GM19468 (cell line): ENCODE results near the gene SKP2.
"Not testable (repeated sequence)": the region's sequence is repeated elsewhere in the genome, so short reads cannot be mapped to it uniquely, and the experiment has no call there.

ENCODE experiments used
- ATAC-seq: cut with Tn5 transposase; IDR thresholded peaks from one replicate; pipeline ENCODE4 v1.9.1; 2021; ENCODE audit warnings: mild to moderate bottlenecking, moderate library complexity, moderate number of reproducible peaks; ENCODE audit not compliant: unreplicated experiment; ENCODE audit errors: extremely low read depth

SKP2 gene

DNA sequence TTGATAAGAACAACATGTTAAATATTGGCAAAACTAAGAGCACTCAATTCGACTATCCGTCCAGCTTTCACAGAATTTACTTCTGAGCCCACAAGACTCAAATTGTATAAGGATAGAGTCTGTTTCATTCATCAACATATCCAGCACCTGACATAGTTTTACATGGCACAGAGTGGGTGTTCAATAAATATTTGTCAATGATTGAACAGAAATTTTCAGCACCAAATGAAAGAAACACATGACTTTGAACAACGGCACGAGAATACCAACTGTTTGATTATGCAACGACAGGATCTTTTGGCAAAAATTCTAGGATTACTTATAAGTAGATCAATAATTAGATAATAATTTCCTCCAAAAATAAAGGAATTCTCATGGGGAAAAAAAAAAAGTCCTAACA lies 41.8 kb downstream of the SKP2 start:
- no peak for ATAC-seq

DNA sequence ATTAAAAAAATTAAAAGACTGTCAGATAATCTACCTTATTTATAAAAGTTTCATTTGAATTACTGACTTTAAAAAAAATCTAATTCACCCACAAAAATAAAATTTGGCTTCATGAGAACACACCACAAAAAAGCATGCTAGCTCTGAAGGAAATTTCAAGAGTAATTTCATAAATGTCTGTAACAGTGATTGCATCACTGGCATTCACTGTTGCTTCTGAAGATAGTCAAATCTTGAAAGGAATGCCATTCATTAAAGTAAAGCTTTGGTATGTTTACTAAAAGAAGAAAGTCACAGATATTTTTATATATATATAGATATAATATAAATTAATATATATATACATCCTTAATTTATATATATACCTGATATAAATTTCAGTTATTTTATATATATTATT lies 46.4 kb downstream of the SKP2 start:
- no peak for ATAC-seq

DNA sequence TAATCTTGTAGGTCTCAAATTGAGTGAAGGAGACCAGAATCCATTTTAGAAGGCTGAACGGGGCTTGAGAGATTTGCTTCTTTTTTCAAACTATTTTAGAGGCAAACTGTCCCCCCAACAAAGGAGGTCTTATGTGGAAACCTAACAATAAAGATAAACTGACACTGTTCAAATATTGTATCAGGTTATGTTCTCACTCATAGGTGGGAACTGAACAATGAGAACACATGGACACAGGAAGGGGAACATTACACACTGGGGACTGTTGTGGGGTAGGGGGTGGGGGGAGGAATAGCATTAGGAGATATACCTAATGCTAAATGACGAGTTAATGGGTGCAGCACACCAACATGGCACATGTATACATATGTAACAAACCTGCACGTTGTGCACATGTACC lies 46.9 kb downstream of the SKP2 start:
- ATAC-seq = not testable (repeated sequence)

DNA sequence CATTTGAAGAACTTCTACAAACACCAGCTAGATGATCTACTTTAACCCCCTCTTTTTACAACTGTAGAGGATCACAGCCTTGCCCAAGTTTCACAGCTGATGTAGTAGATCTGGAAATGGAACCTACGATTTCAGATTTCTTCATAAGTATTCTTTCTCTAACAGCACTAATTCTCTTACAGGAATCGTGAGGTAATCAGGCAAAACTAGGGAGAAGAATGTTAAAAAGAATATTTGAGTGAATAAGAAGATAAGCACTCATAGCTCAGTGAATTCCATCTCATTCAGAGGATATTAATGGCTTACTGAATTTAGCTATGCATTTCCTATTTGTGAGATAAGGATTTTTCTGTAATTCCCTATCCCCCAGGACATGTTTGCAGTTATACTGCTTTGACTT lies 47.7 kb downstream of the SKP2 start:
- no peak for ATAC-seq

DNA sequence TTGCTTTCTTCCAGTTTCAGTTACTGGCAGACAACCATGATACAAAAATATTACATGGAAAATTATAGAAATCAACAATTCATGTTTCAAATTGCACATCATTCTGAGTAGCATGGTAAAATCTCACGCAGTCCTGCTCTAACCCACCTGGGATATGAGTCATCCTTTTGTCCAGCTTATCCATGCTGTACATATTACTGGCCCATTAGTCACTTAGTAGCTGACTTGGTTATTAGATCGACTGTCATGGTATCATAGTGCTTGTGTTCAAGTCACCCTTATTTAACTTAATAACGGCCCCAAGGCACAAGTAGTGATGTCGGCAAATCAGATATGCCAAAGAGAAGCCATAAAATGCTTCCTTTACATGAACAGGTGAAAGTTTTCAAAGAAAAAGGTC lies 48.6 kb downstream of the SKP2 start:
- no peak for ATAC-seq

DNA sequence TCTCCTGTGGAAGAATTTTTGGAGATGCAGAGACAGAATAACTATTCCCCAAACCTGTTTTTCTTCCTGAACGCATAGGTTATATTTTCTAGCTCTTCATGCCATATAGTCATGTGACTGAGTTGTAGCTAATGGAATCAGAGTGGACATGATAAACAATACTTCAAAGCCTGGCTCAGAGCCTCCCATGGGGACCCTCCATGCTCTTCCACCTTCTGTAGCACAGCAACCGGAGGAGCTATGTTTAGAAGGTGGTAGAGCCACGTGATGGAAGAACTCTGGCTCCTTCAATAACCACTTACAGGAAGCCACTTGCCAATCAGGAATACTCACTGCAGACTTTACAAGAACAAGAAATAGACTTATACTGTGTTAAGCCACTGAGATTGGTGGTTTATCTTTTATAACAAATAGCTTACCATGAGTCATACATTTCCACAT lies 50.6 kb downstream of the SKP2 start:
- ATAC-seq = no peak

DNA sequence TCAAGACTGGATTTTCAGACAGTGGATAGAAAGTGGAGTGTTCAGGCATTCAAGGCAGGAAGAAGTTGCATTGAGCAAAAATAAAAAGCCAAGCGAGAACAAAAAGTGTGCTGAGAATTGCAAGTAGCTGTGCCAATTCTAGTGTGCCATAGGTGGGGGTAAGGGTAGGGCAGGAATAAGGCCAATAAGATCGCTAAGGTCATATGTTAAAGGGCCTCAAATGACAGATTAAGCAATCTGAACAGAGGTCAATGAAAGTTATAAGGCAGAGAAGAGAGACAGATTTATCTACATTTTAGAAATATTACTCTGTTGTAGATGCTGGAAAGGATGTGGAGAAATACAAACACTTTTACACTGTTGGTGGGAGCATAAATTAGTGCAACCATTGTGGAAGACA lies 53.4 kb downstream of the SKP2 start:
- no peak for ATAC-seq

DNA sequence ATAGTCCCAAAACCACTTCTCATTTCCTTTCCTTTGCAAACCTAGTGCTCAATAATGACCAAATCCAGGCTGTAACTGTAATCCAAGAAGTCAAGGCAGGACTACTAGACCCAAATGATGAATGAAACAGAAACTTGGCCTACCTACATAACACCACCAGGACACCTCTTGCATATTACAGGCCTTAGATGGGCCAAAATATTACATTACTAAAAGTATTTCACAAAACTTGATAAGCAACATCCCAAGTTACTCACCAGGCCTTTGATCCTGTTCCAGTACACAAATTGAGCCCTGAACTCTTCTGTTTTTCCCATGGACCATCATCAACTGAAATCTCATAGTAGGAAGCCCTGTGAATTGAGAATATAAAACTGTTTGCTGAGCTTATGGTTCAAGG lies 55.0 kb downstream of the SKP2 start:
- ATAC-seq = no peak

DNA sequence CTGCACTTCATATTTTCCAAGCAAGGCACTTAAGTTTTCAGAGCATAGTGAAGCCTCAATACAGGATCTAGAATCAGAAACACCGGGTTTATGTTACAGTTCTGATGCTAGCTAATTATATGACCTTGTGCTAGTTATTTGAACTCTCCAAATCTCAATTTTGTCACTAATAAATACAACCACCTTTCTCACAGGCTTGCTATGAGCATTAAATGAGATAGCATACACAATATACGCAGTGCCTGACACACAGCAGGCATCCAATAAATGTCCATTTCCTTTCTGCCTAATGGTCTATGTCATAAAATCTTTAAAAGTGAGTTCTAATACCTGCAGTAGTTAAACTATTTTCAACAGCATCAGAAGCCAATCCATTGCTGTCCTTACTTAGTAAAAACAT lies 56.9 kb downstream of the SKP2 start:
- ATAC-seq = no peak

DNA sequence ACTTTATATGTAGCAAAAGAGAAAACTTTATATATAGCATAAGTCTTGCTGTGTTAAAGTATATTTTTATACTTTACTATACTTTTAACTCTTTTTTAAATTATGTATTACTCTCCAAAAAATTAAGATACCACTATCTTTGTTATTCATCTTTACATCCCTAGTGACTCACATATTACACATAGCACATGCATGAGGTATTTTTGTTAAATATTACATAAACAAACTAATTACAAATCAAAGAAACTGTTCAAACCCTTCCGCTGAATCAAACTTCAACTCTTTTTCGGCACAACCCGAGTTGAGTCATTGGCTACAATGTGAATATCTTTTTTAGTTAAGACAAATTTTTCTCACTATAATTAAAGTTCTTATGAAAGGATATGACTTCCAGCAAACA lies 57.8 kb downstream of the SKP2 start:
- no peak for ATAC-seq

DNA sequence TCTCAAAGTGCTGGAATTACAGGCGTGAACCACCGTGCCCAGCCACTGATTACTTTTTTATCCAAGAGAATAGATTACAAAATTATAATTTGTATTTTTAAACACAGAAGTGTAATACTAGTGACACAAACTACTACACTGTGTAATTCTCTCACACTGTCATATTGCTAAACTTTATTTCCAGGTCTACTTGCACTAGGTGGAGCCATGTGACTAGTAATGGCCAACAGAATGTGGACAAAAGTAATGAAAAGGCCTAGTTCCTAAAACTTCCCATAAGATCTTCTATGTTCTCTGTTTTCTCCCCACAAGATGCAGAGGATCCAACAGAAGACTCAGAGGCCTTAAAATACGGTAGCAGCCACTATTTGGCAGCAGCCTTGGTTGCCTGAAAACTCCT lies 62.5 kb downstream of the SKP2 start:
- no peak for ATAC-seq

DNA sequence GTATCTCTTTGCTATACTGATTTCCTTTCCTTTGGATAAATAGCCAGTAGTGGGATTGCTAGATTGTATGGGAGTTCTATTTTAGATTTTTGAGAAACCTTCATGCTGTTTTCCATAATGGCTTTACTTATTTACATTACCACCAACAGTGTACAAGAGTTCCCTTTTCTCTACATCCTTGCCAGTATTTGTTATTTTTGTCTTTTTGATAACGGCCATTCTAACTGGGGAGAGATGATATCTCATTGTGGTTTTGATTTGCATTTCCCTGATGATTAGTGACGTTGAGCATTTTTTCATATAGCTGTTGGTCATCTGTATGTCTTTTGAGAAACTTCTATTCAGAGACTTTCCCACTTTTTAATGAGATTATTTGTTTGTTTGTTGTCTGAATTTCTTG lies 64.0 kb downstream of the SKP2 start:
- ATAC-seq = no peak

DNA sequence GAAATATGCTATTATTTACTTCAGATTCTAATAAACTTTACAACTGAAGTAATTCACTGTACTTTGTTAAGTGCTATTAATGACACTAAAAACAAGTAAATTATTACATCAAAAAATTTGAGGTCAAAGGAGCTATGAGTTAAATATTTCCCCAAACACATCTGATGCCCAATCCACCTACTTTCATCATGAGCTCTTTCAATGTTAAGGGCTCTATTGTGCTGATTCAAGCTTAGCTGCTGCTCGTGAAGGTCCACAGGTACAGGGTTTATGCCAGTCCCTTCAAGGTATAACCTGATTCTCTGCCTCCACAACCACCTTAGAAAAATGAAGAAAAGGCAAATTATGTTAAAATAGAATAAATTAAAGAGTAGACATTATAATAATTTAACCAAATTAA lies 65.7 kb downstream of the SKP2 start:
- ATAC-seq = no peak

DNA sequence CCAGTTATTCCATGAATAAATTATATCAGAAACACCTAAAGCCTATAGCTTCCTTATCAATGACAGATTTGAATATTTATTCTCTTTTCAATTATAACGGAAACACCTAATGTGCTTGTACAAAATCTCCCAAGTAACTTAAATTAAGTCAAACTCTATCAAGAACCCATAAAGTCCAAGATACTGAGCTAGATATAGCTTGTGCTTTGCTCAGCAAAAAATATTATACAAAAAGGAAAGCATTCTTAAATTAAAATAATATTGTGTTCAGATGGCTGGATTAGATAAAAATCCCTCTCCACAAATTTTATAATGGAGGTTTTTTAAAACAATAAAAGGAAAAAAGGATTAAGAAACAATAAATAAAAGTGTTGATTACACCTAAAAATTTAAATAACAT lies 66.1 kb downstream of the SKP2 start:
- no peak for ATAC-seq

DNA sequence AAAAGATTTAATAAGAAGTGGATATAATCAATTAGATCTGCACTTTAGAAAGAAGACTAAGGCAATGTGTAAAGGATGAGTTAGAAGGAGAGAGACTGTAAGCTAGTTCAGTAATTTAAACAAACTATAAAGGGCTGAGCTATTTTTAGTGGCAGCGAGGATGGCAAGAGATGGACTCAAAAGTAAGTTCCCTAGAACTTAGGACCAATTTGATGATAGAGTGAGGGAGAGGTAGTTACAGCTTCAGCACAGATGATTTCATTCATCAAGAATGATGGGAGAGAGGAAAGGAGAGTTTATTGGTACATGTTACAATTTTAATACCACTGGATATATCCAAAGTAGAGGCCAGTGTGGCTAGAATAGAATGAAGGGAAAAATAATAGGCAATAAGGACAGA lies 70.7 kb downstream of the SKP2 start:
- ATAC-seq = no peak

DNA sequence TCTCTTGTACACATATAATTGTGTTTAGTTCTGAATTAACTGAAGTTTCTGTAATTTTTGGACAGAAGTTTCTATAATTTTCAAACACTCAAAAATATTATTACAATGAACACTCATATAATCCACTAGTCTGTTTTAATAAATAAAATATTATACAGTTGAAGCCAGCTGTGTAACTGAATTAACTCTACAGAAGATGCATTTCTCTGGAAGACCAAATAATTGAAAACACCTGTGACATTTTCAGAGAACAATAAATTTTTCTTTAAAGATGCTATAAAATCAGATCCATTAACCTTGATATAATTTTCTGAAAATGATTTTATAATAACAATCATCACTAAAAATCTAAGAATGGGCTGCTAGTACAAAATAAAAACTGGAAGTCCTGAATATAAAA lies 75.1 kb downstream of the SKP2 start:
- no peak for ATAC-seq

DNA sequence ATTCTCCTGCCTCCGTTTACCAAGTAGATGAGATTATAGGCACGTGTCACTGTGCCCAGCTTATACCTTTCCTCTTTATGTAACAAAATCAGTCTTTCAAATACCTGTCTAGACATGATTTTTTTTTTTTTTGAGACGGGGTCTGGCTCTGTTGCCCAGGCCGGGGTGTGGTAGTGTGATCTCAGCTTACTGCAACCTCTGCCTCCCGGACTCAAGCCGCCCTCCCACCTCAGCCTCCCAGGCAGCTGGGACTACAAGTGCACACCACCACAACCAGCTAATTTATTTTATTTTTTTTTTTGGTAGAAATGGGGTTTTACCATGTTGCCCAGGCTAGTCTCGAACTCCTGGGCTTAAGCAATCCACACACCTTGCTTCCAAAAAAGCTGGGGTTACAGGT lies 76.6 kb downstream of the SKP2 start:
- ATAC-seq = no peak

DNA sequence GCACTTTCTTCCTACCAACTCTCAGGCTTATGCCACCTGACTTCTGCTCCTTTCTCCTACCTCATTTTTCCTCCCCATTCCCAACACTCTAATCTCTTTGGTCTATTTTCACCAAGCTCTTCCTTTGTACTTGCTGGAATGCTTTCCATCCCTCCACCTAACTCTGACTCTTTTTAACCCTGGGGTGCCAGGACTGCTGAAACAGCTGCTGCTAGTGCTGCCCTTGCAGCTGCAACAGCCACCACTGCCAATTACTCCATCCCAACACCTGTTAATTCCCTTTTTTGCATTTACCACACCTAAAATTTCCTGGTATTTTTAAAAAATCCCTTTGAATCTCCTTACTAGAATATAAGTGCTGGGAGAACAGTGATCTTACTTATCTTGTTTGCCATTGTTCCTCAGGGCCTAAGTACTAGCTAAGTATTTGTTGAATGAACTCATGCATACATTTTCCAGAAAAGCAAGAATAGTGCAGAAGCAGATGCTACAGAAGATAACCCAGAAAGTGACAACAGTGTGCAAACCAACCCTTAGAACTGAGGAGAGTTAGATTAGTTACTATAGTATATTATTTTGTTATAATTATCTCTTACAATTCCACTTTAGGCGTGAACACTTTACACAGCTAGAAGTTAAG lies 78.4 kb downstream of the SKP2 start:
- no peak for ATAC-seq

DNA sequence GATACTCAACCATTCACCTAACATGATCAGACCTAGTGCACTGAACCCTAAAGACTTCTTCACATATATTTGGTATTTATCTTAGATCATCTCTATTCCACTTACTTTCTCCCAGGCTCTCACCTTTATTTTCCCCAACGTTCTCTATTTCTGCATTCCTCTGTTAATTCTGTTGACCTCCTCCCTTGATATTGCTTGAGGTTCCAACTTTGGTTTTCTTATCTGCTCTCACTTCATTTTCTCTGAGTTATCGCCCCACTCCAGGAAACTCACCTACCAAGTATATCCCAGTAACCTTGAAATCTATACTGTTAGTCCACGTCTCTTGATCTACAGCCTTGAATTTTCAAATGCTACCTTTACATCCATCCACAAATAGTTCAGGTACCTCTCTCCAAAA lies 80.6 kb downstream of the SKP2 start:
- no peak for ATAC-seq
